Epithelial cell of alveolus of lung (primary cell): ENCODE results near the gene MATN1. TPM values are rescaled to one million over a fixed set of nuclear protein-coding genes. Genes with fewer than 3 reads are reported as not detected.

Source experiments
- total RNA-seq: library from RNA; depleted of rRNA; stranded (reverse); fragments of >200 nt; gene quantifications from 2 replicates; pipeline ENCODE4 v1.2.1, GENCODE V29; 2015

MATN1 gene
- under 0.01 TPM in 1 of 2 replicates, not detected in the other for total RNA-seq

DNA sequence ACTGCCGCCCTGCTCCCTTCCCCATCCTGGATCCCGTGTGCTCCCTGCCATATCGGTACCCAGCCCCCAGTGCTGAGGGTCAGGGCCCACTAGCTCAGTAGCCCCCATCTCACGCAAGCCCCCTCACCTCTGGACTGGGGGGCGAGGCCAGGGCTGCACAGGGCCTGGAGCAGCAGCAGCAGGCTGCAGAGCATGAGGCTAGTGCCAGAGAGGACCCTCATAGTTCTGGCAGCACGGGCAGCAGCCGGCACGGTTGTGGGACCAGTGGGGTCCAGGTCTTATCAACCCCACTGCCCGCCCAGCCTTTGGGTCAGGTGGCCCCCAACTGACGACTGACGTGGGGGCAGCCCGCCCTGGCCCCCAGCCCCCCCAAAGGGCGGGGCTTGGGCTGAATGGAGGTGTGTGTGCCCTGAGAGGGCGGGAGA, at the start of gene MATN1:
TSS of gene MATN1 (minus strand) at position 255 of the 425 bp plus-strand sequence. CDS start at position 221, 34 bp downstream.

DNA sequence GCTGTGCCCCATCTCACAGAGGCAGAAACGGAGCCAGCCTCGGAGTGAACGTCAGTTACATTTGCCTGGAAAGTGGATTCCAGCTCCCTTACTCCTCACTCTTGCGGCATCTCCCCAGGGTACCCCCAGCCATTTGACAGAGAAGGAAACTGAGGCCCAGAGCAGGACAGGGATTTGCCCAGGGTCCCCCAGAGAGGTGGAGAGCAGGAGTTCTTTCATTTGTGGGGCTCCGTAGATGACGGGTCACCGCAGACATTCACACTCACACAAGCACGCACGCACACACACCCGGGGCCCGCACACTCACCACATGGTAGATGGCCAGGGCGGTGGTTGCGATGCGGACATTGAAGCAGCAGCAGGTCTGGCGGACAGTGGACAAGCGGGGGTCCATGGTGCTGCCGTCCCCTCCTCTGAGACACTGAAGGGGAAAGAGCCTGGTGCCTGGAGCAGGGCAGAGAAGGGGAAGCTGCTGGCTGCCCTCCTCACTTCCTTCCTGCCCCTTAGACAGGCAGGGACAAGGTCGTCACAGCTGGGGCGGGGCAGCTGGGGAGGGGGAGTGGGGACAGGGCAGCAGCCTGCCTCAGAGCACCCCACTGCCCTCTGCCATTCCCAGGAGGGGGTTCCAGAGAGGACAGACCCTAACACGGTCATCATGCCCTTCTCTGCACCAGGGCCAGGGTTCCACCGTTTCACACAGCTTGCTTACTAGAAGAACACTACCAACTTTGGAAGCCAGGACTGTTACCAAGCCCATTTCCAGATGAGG, 34.2 kb upstream of the MATN1 start, which contains the start of gene LAPTM5:
TSS of gene LAPTM5 (minus strand) at position 423 of the 769 bp plus-strand sequence. CDS start at position 394, 29 bp downstream.

Other genes with a start within 250 kb of the MATN1 start
- gene LAPTM5, start 34.2 kb upstream of the MATN1 start, total RNA-seq, result 0.39 and 3.7 TPM in 2 replicates
- gene SDC3, start 185.2 kb upstream of the MATN1 start, total RNA-seq, result 35.6 and 52.2 TPM in 2 replicates